ENCODE results near the gene EEF1AKMT3.

Gene EEF1AKMT3

GRCh38 chr12:57735198-57735855 is 37.1 kb upstream of the EEF1AKMT3 start:
- no peak for DNase-seq (ENCODE audit: low spot score)

- DNase-seq (ENCODE audit: low spot score): no peak
Observed at GRCh38 chr12:57735952-57736740, 36.3 kb upstream of the EEF1AKMT3 start.

- DNase-seq (ENCODE audit: low spot score): no peak
Observed at GRCh38 chr12:57736741-57737466, 35.5 kb upstream of the EEF1AKMT3 start.

- no peak for DNase-seq (ENCODE audit: low spot score)
Observed at GRCh38 chr12:57737467-57738460, 34.6 kb upstream of the EEF1AKMT3 start.

DNA sequence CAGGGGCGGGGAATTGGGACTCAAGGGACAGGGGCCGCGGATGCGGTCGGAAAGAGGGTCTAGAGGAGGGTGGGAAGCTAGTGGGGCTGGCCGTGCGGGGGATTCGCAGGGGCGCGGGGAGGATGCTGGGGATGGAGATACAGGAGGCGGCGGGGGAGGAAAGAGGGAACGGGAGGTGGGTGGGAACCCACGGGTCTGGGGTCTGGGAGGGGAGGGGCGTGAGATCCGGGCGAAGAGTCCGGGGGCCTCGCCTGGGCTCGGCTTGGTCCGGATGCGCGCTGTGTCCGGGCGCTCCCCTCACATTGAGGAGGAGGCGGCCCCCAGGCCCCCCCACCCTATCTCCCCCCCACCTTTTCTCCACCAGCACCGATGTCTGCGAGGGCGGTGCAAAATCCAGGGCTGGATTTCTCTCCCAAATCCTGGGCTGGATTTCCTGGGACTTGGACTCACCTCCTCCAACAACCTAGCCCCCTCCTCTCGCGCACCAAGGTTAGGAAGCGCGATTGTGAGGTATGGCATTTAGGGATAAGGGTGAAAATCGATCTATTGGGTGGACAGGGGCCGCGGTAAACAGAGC is 33.7 kb upstream of the EEF1AKMT3 start, which contains the start of gene AGAP2:
Gene AGAP2, minus strand, starts transcription at position 82 of the 577 bp plus-strand sequence. CDS start 496 bp downstream, outside the sequence.
- no peak for DNase-seq (ENCODE audit: low spot score)

DNA sequence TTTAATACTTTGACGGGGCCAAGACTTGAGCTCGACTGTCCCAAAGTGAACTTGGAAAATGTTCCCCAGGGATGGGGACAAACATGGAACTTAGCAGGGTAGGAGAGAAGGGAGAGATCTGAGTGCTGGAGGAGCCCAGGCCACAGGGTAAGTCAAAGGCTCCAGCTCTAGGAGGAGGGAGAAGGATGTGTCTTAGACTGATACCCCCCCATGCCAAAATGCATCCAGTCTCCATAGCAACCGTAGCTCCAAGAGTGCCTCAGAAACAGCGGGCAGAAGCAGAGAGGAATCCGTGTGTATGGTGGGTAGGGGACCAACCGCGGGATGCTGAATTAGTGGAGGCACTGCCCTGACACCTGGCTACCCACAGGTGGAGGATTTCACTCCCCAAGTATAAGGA is 33.0 kb upstream of the EEF1AKMT3 start:
- DNase-seq (ENCODE audit: low spot score): no peak

- DNase-seq (ENCODE audit: low spot score): no peak
Observed at GRCh38 chr12:57739914-57740538, 32.4 kb upstream of the EEF1AKMT3 start.

- DNase-seq (ENCODE audit: low spot score): no peak
Observed at GRCh38 chr12:57740656-57741412, 31.6 kb upstream of the EEF1AKMT3 start.

DNA sequence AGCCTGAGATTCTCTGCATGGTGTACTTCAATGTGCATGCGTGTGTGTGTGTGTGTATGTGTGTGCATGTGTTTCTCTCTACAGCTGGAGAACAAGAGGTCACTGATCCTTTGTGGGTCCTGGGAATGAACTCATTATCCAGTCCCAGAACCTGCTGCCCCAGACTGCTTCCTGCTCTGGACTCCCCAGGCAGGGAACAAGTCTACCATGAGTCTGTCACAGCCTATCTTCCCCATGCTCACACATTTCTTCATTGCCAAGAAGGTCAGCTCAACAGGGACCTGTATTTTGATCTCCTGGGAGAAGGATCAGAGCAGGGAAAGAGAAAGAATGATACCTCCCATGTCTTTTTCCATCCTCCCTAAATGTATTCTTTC is 31.0 kb upstream of the EEF1AKMT3 start:
- DNase-seq (ENCODE audit: low spot score): no peak

- DNase-seq (ENCODE audit: low spot score): no peak
Observed at GRCh38 chr12:57741844-57742738, 30.3 kb upstream of the EEF1AKMT3 start.

DNA sequence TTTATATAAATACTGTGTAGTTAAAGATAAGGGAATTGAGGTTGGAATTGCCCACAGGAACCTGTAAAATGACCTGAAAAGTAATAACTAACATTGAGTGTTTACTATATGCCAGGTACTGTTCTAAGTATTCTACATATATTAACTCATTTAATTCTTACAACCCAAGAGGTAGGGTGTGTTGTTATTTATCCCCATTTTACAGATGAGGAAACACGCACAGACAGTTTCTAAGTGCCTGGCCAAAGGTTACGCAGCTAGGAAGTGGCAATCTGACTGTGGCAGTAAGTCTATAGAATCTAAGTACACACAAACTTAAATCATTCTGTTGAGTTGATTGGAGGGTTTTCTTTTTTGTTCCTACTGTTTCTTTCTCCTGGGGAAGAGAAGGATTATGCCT is 28.6 kb upstream of the EEF1AKMT3 start:
- DNase-seq (ENCODE audit: low spot score): no peak

DNA sequence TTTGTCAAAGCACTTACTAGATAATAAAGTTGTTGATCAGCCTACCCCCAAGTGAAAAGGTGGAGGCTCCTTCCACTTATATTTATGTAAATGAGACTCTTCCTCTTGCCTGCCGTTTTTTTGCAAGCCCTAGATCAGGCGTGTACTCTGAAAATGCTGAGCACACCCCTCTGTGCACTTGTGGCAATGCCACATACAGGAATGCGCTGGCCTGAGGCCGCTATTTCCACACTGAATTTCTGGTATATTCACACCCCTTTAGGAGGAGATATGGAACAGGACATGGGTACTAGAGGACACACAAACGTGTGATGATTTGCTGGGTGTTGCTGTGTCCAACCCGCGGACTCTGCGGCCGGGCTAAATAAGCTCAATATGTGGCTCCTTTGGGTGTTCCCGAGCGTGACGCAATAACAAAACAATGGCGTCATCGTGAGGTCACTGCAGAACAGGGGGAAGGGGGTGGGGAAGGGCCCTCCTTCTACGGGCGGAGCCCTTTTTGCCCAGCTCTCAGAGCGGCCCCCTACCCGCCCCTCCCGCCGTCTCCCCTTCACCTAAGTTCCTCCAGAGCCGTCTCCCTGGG is 28.1 kb upstream of the EEF1AKMT3 start:
- peak; percentile 85 for DNase-seq (ENCODE audit: low spot score)

GRCh38 chr12:57744777-57745484 is 27.5 kb upstream of the EEF1AKMT3 start, which contains the start of gene TSPAN31:
Gene TSPAN31, plus strand, starts transcription at chr12:57745039. Its CDS starts 116 bp downstream, at chr12:57745155.
- DNase-seq (ENCODE audit: low spot score): peak; percentile 100

- no peak for DNase-seq (ENCODE audit: low spot score)
Observed at GRCh38 chr12:57745485-57745881, 26.9 kb upstream of the EEF1AKMT3 start.

- no peak for DNase-seq (ENCODE audit: low spot score)
Observed at GRCh38 chr12:57746025-57746424, 26.4 kb upstream of the EEF1AKMT3 start.

- no peak for DNase-seq (ENCODE audit: low spot score)
Observed at GRCh38 chr12:57749061-57749460, 23.4 kb upstream of the EEF1AKMT3 start.

DNA sequence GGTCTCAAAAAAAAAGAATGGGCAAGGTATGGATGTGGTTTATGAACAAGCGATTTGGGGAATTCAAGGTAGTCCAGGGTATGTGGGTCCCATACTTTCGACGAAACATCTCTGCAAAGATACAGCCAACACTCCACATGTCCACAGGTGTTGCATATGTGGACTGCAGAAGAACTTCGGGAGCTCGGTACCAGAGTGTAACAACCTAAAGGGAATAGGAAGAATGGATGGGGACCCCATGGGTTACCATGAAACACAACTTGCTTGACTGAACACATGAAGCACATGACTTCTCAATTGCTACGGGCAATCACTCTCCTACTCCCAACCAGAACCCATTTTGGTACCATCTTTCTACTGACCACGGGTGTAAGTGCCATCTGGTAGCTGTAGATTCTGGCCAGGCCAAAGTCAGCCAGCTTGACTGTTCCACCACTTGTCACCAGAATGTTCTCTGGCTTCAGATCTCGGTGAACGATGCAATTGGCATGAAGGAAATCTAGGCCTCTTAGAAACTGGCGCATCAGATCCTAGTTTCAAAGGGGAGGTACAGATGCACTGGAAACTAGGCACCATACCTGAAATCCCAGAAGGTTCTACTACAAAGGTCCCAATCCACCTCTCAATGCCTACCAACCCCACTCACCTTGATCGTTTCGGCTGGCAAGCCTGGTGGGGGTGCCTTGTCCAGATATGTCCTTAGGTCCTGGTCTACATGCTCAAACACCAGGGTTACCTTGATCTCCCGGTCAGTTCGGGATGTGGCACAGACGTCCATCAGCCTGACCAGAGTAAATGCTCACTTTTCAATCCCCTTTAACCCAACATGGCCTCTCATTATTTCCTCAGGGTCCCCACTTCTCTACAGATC is 21.6 kb upstream of the EEF1AKMT3 start:
- no peak for DNase-seq (ENCODE audit: low spot score)
